Pulmonary artery endothelial cell (primary cell): ENCODE results near the gene PTPRN2. TPM values are rescaled to one million over a fixed set of nuclear protein-coding genes. Genes with fewer than 3 reads are reported as not detected.
"Not testable (repeated sequence)": the region's sequence is repeated elsewhere in the genome, so short reads cannot be mapped to it uniquely, and the experiment has no call there.

Experiments
- DNase-seq: peaks from one replicate; pipeline ENCODE4 v3.0.0-alpha.2; 2011; ENCODE audit warnings: low read depth, low spot score
- total RNA-seq: library from RNA; depleted of rRNA; stranded (reverse); fragments of >200 nt; gene quantifications from 2 replicates; pipeline ENCODE4 v1.2.3, GENCODE V29; 2014

PTPRN2 gene
- total RNA-seq, 1 donor from 2014 or later = 0.53 TPM

- no peak for DNase-seq
These were observed 527.4 kb downstream of the PTPRN2 start for GRCh38 chr7:158060216-158060615.

- DNase-seq = no peak
These were observed 530.2 kb downstream of the PTPRN2 start for GRCh38 chr7:158057446-158057845.

GRCh38 chr7:158056761-158057160, 530.9 kb downstream of the PTPRN2 start:
- no peak for DNase-seq

GRCh38 chr7:158055726-158056510, 531.7 kb downstream of the PTPRN2 start:
- no peak for DNase-seq

GRCh38 chr7:158054611-158055010, 533.0 kb downstream of the PTPRN2 start:
- no peak for DNase-seq

GRCh38 chr7:158054081-158054480, 533.5 kb downstream of the PTPRN2 start:
- no peak for DNase-seq

- no peak for DNase-seq
These were observed 534.3 kb downstream of the PTPRN2 start for GRCh38 chr7:158053183-158053915.

- no peak for DNase-seq
These were observed 535.1 kb downstream of the PTPRN2 start for GRCh38 chr7:158052381-158053060.

- DNase-seq = no peak
These were observed 535.8 kb downstream of the PTPRN2 start for GRCh38 chr7:158051776-158052175.

GRCh38 chr7:158050978-158051651, 536.5 kb downstream of the PTPRN2 start:
- DNase-seq = no peak

GRCh38 chr7:158050441-158050977, 537.1 kb downstream of the PTPRN2 start:
- no peak for DNase-seq

- DNase-seq = no peak
These were observed 538.4 kb downstream of the PTPRN2 start for GRCh38 chr7:158049271-158049670.

- DNase-seq = no peak
These were observed 539.1 kb downstream of the PTPRN2 start for GRCh38 chr7:158048569-158048968.

- DNase-seq = no peak
These were observed 540.1 kb downstream of the PTPRN2 start for GRCh38 chr7:158047391-158048059.

GRCh38 chr7:158046246-158046645, 541.4 kb downstream of the PTPRN2 start:
- DNase-seq = not testable (repeated sequence)

GRCh38 chr7:158044482-158044823, 543.2 kb downstream of the PTPRN2 start:
- no peak for DNase-seq

GRCh38 chr7:158043551-158044481, 543.8 kb downstream of the PTPRN2 start:
- DNase-seq = no peak

- DNase-seq = no peak
These were observed 545.3 kb downstream of the PTPRN2 start for GRCh38 chr7:158042156-158042880.

- no peak for DNase-seq
These were observed 547.4 kb downstream of the PTPRN2 start for GRCh38 chr7:158040199-158040598.
